Right lobe of liver (tissue), 6 donors: Measurements from ENCODE around the gene CARMIL1. TPM values are rescaled to one million over a fixed set of nuclear protein-coding genes. Genes with fewer than 3 reads are reported as not detected.

Experiments used
- ATAC-seq, 4 donors: fragments of 200-7000 bp; cut with Tn5 transposase; one replicate each; pipeline ENCODE4 v1.9.1; 2020; ENCODE audit warnings: mild to moderate bottlenecking in 4 of 4, moderate library complexity in 4 of 4
- DNase-seq, 3 donors: peaks; one replicate each; pipeline ENCODE4 v3.0.0-alpha.2; 2020
- H3K27ac ChIP-seq, 3 donors: fragments of 200-600 bp; one replicate each; pipeline ENCODE4 v1.8.0; 2022
- H3K27me3 ChIP-seq, 2 donors: fragments of 200-600 bp; one replicate each; pipeline ENCODE4 v1.8.0; 2022
- H3K36me3 ChIP-seq, 4 donors: fragments of 200-600 bp; sonication (generic) in 1 of 4; one replicate each; pipeline versions ENCODE4 v1.5.1 to v1.8.0; 2017 to 2022; ENCODE audit warnings: control low read depth in 1 of 4
- H3K4me1 ChIP-seq, 4 donors: fragments of 200-600 bp; sonication (generic) in 1 of 4; one replicate each; pipeline versions ENCODE4 v1.5.1 to v1.8.0; 2017 to 2022; ENCODE audit warnings: control low read depth in 1 of 4
- H3K4me3 ChIP-seq, 3 donors: fragments of 200-600 bp; one replicate each; pipeline ENCODE4 v1.8.0; 2022
- H3K9me3 ChIP-seq, 4 donors: fragments of 200-600 bp; sonication (generic) in 1 of 4; one replicate each; pipeline versions ENCODE4 v1.5.1 to v1.8.0; 2017 to 2022; ENCODE audit warnings: control low read depth in 1 of 4
- CTCF ChIP-seq, 4 donors: fragments of 200-600 bp in 3 of 4; fragments of 450-650 bp in 1 of 4; IDR thresholded peaks; one replicate each; pipeline versions ENCODE4 v1.5.1 to v1.8.0; 2016 to 2022; ENCODE audit warnings: antibody characterized with exemption in 4 of 4, mild to moderate bottlenecking in 2 of 4
- POLR2A ChIP-seq: fragments of 450-650 bp; IDR thresholded peaks from one replicate; pipeline ENCODE4 v1.6.1; 2017; ENCODE audit warnings: antibody characterized with exemption, mild to moderate bottlenecking
- WGBS: methylation state at CpG from one replicate; pipeline ENCODE4 v1.1.6; 2018; ENCODE audit warnings: low coverage, low lambda C conversion rate; ENCODE audit not compliant: insufficient coverage; ENCODE audit errors: missing lambda C conversion rate; 5-methylcytosine and 5-hydroxymethylcytosine counted together
- intact Hi-C, 2 donors: fragments of 100-400 bp; cut with DNase I; formaldehyde crosslinking; loops; one replicate each; pipeline versions ENCODE4 v1.11.2 to v1.14.1; 2022
- total RNA-seq, 6 experiments: library from RNA; depleted of rRNA in 2 of 6; stranded (reverse); fragments of >200 nt in 2 of 6; fragmentation: NEBNext Ultra II Directional in 3 of 6; extraction: Animal tissue kit (Norgen Biotek cat#: 25700) in 3 of 6; gene quantifications; one replicate each; pipeline versions ENCODE4 v1.1.0 to v1.2.4, GENCODE V29; 2016 to 2023
- donor health status: DM: no; HTN: yes; CAD: no.
- donor health status: DM: no; HTN: no; CAD: no.
- donor health status: DM: no; HTN: no; CAD: no.
- donor health status: DM: no; HTN: yes; CAD: no.
- donor health status: DM: no; HTN: yes; CAD: no.

CARMIL1 gene
- total RNA-seq, 6 experiments from 2014 or later: 3.3 to 8.6 (median 4.6) TPM

GRCh38 chr6:25341203-25341552 lies 62.0 kb downstream of the CARMIL1 start:
- no peak overlapping the region for H3K4me3 ChIP-seq
- no peaks in the 10 kb centered on the region for H3K9me3 ChIP-seq
- DNase-seq (no peak), ATAC-seq (no peak)
- WGBS: 92% methylated on average over 3 of the region's 3 CpGs
- H3K36me3 ChIP-seq: no peaks in the 10 kb centered on the region
- no peaks in the 10 kb centered on the region for H3K27me3 ChIP-seq
- H3K4me1 ChIP-seq: no peaks in the 10 kb centered on the region
- no peak for TF ChIP-seq CTCF (IDR thresholded peaks at IDR 0.05)
- no peak for TF ChIP-seq POLR2A
- H3K27ac ChIP-seq: no peak overlapping the region
- intact Hi-C loops: no loop called here

- Histone ChIP-seq H3K4me1 (no peaks in the 10 kb centered on the region), H3K27me3 (no peaks in the 10 kb centered on the region), H3K36me3 (no peaks in the 10 kb centered on the region), H3K27ac (no peak overlapping the region), H3K4me3 (no peak overlapping the region), H3K9me3 (no peaks in the 10 kb centered on the region)
- DNase-seq: no peak
- TF ChIP-seq CTCF (IDR thresholded peaks at IDR 0.05) (no peak), POLR2A (no peak)
- intact Hi-C loops: no loop called here
- WGBS: 77% methylated on average over 4 of the region's 4 CpGs
- no peak for ATAC-seq
Measured at GRCh38 chr6:25341923-25342619, 62.9 kb downstream of the CARMIL1 start.

GRCh38 chr6:25342802-25343201 lies 63.6 kb downstream of the CARMIL1 start:
- intact Hi-C loops: no loop called here
- Histone ChIP-seq H3K27me3 (no peaks in the 10 kb centered on the region), H3K4me3 (no peak overlapping the region), H3K4me1 (no peaks in the 10 kb centered on the region), H3K36me3 (no peaks in the 10 kb centered on the region), H3K27ac (no peak overlapping the region), H3K9me3 (no peaks in the 10 kb centered on the region)
- TF ChIP-seq CTCF (IDR thresholded peaks at IDR 0.05): no peak
- no peak for TF ChIP-seq POLR2A
- DNase-seq (no peak), ATAC-seq (no peak)
- WGBS: 50% methylated on average over 4 of the region's 4 CpGs

GRCh38 chr6:25343984-25344383 lies 64.8 kb downstream of the CARMIL1 start:
- H3K27ac ChIP-seq: no peak overlapping the region
- no peaks in the 10 kb centered on the region for H3K36me3 ChIP-seq
- no peak overlapping the region for H3K4me3 ChIP-seq
- no peaks in the 10 kb centered on the region for H3K9me3 ChIP-seq
- no peaks in the 10 kb centered on the region for H3K4me1 ChIP-seq
- intact Hi-C loops: no loop called here
- no peak for TF ChIP-seq POLR2A
- no peak for TF ChIP-seq CTCF (IDR thresholded peaks at IDR 0.05)
- 90% methylated on average over 7 of the region's 7 CpGs for WGBS
- DNase-seq: no peak
- ATAC-seq: no peak
- H3K27me3 ChIP-seq: no peaks in the 10 kb centered on the region

- no peaks in the 10 kb centered on the region for H3K36me3 ChIP-seq
- no peaks in the 10 kb centered on the region for H3K4me1 ChIP-seq
- no peak overlapping the region for H3K27ac ChIP-seq
- no peak for DNase-seq
- no peak for ATAC-seq
- H3K27me3 ChIP-seq: no peaks in the 10 kb centered on the region
- H3K4me3 ChIP-seq: no peak overlapping the region
- intact Hi-C loops: no loop called here
- no peaks in the 10 kb centered on the region for H3K9me3 ChIP-seq
- 86% methylated on average over 5 of the region's 5 CpGs for WGBS
- TF ChIP-seq POLR2A (no peak), CTCF (IDR thresholded peaks at IDR 0.05) (no peak)
Measured at GRCh38 chr6:25344827-25345226, 65.7 kb downstream of the CARMIL1 start.
